IgD-negative memory B cell (primary cell): Measurements from ENCODE around the gene KRTAP10-1. TPM values are rescaled to one million over a fixed set of nuclear protein-coding genes. Genes with fewer than 3 reads are reported as not detected.

Experiments used
- H3K27ac Mint-ChIP-seq, 3 donors: one replicate each; pipeline ENCODE4 v1.8.0; 2020 to 2022; ENCODE audit warnings: mild to moderate bottlenecking in 3 of 3, mixed read lengths in 3 of 3, moderate library complexity in 1 of 3
- H3K27me3 Mint-ChIP-seq: one replicate; pipeline ENCODE4 v1.8.0; 2021; ENCODE audit warnings: mixed read lengths
- H3K36me3 Mint-ChIP-seq: one replicate; pipeline ENCODE4 v1.8.0; 2020; ENCODE audit warnings: mild to moderate bottlenecking, mixed read lengths
- H3K4me1 Mint-ChIP-seq, 3 donors: one replicate each; pipeline ENCODE4 v1.8.0; 2020 to 2022; ENCODE audit warnings: mixed read lengths in 3 of 3, mild to moderate bottlenecking in 1 of 3
- H3K4me3 Mint-ChIP-seq, 4 donors: one replicate each; pipeline ENCODE4 v1.8.0; 2020 to 2022; ENCODE audit warnings: mild to moderate bottlenecking in 4 of 4, mixed read lengths in 4 of 4, moderate library complexity in 3 of 4
- H3K9me3 Mint-ChIP-seq, 3 donors: one replicate each; pipeline ENCODE4 v1.8.0; 2020 to 2021; ENCODE audit warnings: mixed read lengths in 3 of 3, mild to moderate bottlenecking in 1 of 3
- polyA plus RNA-seq: library from polyadenylated mRNA; unstranded; fragments of 300-500 nt; fragmentation: Illumina TruSeq; gene quantifications from one replicate; pipeline ENCODE4 v1.2.3, GENCODE V29; 2021

The KRTAP10-1 gene
- polyA plus RNA-seq, 1 donor from 2014 or later: not detected

DNA sequence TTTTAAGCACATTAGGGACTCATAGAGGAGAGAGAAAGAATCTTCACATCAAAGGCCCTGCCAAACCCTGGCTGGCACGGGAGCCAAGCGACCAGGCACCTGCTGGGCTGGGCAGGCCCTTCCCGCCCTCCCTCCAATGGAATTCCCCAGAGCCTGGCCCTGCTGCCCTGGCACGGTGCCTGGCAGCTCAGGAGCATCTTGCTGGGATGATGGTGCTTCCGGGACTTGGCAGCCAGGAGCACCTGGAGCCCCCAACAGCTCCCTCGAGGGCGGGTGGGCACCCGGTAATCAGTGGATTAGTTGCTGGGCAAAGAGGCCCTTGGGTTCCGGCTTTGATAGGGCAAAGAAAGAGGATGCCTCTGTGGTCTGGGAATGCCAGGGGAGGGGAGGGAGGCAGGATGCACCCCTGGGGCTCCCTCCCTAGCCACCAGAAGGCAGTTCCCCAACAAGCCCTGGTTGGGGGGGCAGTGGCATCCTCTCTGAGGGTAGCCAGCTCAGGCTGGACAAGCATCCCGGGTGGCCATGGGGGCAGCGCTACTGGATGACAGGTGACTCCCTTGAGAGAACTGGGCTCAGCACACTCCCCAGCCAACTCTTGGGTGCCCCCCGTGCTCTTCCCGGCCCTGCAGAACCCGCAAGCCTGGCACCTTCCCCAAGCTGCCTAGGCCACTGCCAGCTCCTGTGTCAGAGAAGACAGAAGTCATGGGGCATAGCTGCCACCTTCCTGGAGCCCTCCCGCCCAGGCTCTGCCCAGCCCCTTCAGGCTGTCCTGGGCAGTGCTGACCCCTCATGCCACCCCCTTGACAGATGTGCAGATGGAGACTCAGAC lies 26.4 kb downstream of the KRTAP10-1 start:
- Mint-ChIP-seq H3K4me3 (no peak overlapping the region), H3K36me3 (peaks cover 2% of the 10 kb centered on the region), H3K9me3 (no peaks in the 10 kb centered on the region), H3K27me3 (peaks cover 7% of the 10 kb centered on the region), H3K27ac (no peak overlapping the region), H3K4me1 (peaks cover 0 to 3% (median 0%) of the 10 kb centered on the region in 3 donors)

DNA sequence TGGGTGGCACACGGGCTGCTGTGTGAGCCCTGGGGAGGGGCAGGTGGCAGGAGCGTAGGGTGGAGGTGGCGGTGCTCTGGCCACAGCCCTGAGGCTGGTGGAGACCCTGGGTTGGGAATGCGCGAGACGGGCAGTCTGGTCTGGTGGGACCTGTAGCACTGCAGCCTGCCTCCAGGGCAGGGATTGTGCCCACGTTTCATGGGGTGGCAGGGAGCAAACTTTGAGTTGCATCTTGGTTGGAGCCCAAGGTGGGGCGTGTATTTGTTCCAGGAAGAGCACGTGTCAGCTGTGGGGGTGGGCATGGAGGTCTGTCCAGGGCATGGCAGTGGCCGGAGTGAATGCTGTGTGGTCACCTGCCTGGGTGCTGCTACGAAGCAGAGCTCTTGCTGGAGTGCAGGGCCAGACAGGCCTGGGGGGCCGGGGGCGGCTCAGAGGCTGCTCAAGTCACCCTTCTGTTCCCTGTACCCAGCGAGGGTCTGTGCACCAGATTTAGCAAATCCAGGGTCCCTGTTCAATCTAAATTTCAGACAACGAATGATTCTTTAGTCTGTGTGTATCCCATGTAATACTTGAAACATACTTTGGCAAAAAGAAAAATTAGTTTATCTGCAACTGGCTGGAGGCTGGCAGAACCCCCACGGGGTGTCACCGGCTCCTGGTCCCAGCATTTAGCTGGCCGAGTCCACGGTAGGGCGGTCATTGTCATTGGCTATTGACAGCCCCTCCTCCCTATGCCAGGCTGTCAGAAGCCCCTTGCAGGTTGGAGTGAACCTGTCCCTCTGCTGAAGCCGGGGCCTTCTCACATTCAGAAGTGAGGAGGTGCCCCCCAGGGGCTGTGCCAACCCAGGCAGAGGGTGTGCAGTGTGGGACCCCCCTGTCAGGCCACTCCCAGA lies 27.3 kb downstream of the KRTAP10-1 start:
- H3K27me3 Mint-ChIP-seq: peaks cover 6% of the 10 kb centered on the region
- H3K4me3 Mint-ChIP-seq: no peak overlapping the region
- H3K9me3 Mint-ChIP-seq: no peaks in the 10 kb centered on the region
- H3K4me1 Mint-ChIP-seq: peaks cover 0 to 3% (median 0%) of the 10 kb centered on the region in 3 donors
- H3K27ac Mint-ChIP-seq: peak overlapping the region in 1 of 3 donors; percentile 39
- peaks cover under 1% of the 10 kb centered on the region for H3K36me3 Mint-ChIP-seq

DNA sequence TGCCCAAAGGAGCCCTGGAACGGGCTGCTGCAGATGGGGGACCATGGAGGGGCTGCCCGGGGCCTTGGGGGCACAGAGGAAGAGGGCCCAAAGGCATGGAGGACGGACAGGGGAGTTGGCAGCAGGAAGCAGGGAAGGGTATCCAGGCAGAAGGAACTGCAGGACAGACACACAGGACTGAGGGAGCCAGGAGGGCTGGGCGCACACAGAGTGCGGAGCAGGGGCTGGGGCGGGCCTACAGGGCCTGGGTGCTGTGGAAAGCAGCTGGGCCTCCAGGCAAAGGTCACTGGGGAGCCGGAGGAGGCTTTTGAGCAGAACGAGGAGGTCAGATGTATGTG lies 28.1 kb downstream of the KRTAP10-1 start:
- no peak overlapping the region for H3K4me3 Mint-ChIP-seq
- peaks cover 0 to 3% (median 0%) of the 10 kb centered on the region in 3 donors for H3K4me1 Mint-ChIP-seq
- H3K9me3 Mint-ChIP-seq: no peaks in the 10 kb centered on the region
- no peaks in the 10 kb centered on the region for H3K36me3 Mint-ChIP-seq
- H3K27ac Mint-ChIP-seq: no peak overlapping the region
- H3K27me3 Mint-ChIP-seq: peaks cover 6% of the 10 kb centered on the region

DNA sequence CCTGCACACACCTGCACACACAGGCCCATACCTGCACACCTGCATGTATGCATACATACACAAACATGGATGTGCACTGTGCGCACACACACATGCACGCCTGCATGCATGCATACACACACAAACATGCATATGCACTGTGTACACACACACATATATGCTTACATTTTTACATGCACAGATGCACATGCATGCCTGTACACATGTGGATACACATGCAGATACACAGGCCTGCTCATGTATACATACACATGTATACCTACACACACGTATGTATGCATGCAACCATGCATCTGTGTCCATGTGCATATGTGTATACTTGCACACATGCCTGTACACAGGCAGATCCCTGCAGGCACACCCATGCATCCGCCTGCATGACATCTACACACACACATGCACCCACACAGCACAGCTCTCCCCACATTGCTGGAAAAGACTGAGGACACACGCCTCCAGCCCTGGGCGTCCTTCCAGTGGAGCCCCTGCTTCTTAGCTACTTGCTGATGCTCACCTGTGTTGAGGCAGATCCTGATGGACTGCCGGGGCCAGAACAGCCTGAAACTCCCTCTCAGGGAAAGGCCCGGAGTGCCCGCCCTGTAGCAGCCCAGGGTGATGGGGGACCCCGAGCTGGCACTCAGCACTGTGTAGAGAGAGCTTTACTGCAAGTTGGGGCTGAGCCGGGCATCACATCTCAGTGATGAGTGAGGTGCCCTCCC lies 28.6 kb downstream of the KRTAP10-1 start:
- H3K4me3 Mint-ChIP-seq: peak overlapping the region in 1 of 4 donors; percentile 71
- H3K27ac Mint-ChIP-seq: no peak overlapping the region

DNA sequence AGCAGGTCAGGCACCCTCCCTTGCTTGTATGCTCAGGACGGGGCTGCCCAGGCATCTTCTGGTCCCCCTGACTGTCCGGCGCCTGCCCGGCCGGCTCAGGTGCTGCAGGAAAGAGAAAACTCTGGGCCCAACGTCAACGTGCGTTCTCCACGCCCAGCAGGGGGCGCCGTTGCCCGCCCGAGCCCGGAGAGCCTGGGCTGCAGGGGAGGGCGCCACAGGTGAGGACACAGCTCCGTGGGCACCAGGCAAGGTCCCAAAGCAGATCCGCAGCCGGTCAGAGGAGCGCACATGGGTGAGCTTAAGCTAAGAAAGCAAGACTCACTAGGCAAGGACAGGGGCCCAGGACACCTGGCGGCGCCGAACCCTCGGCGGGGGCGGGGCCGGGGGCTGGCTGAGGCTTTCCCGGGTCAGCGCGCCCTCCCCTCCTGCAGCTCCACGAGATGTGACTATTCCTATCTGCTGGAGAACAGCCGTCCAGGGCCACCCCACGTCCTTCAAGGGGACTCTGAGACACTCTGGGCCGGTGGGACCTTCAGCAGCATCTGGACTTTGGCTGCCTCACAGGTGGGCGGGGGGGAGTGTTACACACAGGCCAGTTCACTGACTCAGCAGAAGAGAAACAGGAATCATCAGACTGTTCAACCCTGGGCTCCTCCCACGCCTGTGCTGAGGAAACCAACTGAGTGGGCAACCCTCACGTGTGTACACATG lies 29.3 kb downstream of the KRTAP10-1 start:
- H3K27ac Mint-ChIP-seq: no peak overlapping the region
- peaks cover 6% of the 10 kb centered on the region for H3K27me3 Mint-ChIP-seq
- H3K36me3 Mint-ChIP-seq: no peaks in the 10 kb centered on the region
- peaks cover 0 to 3% (median 0%) of the 10 kb centered on the region in 3 donors for H3K4me1 Mint-ChIP-seq
- H3K4me3 Mint-ChIP-seq: no peak overlapping the region
- no peaks in the 10 kb centered on the region for H3K9me3 Mint-ChIP-seq

More for the DNA sequence above, 28.6 kb downstream of the KRTAP10-1 start:
- Mint-ChIP-seq H3K27me3 (peaks cover 6% of the 10 kb centered on the region), H3K4me1 (peaks cover 0 to 3% (median 0%) of the 10 kb centered on the region in 3 donors), H3K36me3 (no peaks in the 10 kb centered on the region), H3K9me3 (no peaks in the 10 kb centered on the region)

DNA sequence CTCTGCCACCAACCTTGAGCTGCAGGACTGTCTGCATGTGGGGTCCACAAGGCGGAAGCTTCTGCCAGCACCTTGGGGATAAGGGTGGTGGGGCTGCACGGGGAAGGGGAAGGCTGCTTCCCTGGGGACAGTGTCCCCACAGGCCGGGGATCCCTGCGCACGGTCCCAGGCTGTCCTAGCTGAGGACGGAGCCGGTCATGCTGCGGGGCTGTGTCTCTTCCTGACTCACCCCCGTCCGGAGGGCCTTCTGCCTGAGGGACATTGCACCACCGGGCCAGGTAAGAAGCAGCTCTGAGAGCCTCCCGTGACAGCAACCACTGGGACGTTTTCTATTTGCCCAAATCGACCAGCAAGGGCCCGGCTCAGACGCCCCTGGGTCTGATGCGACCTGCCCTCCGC lies 29.9 kb downstream of the KRTAP10-1 start:
- H3K27ac Mint-ChIP-seq: no peak overlapping the region
- H3K9me3 Mint-ChIP-seq: no peaks in the 10 kb centered on the region
- no peak overlapping the region for H3K4me3 Mint-ChIP-seq
- peaks cover 0 to 3% (median 0%) of the 10 kb centered on the region in 3 donors for H3K4me1 Mint-ChIP-seq
- H3K27me3 Mint-ChIP-seq: peaks cover 6% of the 10 kb centered on the region
- H3K36me3 Mint-ChIP-seq: no peaks in the 10 kb centered on the region

DNA sequence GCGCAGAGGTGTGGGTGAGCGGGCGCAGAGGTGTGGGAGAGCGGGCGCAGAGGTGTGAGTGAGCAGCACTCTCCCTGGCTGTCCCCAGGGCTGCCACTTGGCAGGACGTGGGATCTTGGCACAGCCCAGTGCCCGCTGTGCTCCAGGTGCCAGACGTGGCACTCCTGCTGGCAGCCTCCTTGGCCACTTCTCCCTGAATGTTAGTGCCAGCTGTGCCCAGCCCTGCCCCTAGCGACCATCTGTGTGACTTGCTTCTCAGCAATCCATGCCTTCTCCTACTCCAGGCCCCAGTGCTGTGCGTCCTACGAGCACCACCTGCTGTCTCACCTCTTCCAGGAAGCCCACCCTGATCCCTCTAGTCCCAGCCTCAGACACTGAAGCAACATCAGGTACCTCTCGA lies 30.5 kb downstream of the KRTAP10-1 start:
- peaks cover 0 to 3% (median 0%) of the 10 kb centered on the region in 3 donors for H3K4me1 Mint-ChIP-seq
- H3K27ac Mint-ChIP-seq: no peak overlapping the region
- H3K4me3 Mint-ChIP-seq: peak overlapping the region in 1 of 4 donors; percentile 39
- H3K27me3 Mint-ChIP-seq: peaks cover 6% of the 10 kb centered on the region
- no peaks in the 10 kb centered on the region for H3K9me3 Mint-ChIP-seq
- H3K36me3 Mint-ChIP-seq: no peaks in the 10 kb centered on the region

DNA sequence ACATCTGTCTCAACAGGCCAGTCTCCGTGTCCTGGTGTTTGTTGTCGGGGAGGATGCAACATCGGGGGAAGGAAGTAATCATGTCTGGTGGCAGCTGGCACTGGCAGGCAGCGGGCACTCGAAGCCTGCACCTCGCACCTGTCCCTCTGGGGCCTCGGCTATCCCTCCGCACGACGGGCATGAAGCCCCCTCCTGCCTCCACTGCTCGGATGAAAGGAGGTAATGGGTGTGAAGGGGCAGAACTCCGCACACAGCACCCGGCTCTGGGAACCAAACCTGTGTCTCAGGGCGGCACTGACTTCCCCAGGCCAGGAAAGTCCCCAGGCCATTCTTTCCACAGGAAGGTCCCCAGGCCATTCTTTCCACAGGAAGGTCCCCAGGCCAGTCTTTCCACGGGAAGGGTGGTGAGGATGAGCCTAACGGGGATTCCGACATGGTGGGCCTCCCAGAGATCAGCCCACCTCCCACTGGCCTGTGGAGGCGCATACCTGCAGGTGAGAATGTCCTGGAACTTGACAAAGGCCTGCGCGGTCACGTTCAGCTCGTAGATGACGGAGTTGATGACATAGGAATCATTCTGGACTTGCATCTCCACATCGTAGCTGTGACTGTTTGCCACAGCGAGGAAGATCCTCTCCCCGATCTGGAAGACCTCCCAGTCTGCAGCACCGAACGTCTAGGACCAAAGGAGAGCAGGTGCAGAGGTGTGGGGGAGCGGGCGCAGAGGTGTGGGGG lies 31.1 kb downstream of the KRTAP10-1 start:
- H3K27me3 Mint-ChIP-seq: peaks cover 6% of the 10 kb centered on the region
- H3K4me3 Mint-ChIP-seq: no peak overlapping the region
- no peaks in the 10 kb centered on the region for H3K36me3 Mint-ChIP-seq
- no peak overlapping the region for H3K27ac Mint-ChIP-seq
- H3K9me3 Mint-ChIP-seq: no peaks in the 10 kb centered on the region
- H3K4me1 Mint-ChIP-seq: peaks cover 0 to 3% (median 0%) of the 10 kb centered on the region in 3 donors

DNA sequence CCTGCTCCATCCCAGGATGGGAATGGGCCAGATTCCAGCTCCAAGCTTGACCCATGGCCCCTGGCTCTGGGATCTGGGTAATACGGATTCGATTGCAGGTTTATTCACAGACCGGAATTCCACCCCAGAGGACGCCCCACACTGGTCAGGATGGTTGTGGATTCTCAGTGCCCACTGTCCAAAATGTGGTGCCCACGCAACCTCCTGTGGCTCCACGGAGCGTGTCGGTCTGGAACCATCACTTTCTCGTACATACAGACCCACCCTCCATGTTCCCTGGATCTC lies 31.6 kb downstream of the KRTAP10-1 start:
- Mint-ChIP-seq H3K9me3 (no peaks in the 10 kb centered on the region), H3K27me3 (peaks cover 6% of the 10 kb centered on the region), H3K4me3 (no peak overlapping the region), H3K36me3 (no peaks in the 10 kb centered on the region), H3K4me1 (peaks cover 0 to 3% (median 0%) of the 10 kb centered on the region in 3 donors), H3K27ac (peak overlapping the region in 1 of 3 donors; percentile 10)

DNA sequence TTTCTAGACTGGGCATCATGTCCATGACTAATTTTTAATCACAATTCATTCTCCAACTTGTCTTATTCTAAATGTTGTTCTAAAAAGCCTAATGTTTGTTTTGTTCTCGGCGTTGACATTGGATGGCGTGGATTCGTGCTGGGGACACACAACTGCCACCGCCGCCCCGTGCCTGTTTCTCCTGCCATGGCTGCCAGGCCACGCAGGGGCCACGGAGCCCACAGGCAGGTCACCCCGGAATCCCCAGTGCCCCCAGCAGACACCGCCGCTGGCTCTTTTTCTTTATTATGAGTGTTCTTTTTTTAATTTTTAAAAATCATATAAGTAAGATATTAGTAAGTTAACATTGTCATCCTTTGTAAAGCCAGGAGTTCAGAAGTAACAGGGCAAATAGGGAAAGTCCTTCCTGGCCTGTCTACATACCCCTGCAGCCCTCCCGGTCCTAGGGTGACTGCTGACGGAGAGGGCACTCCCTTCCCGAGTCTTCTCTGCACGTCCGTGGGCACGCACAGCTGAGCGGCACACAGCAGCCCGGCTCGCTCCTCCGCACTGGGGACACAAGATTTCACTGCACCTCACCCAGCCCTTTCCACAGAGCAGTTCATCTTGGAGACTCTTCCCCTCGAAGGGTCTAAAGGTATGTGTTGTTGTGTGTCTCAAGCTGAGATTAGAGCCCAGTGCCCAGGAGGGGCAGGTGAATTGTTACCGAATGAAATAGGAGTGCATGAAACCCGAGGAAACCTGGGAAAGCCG lies 32.1 kb downstream of the KRTAP10-1 start:
- H3K4me1 Mint-ChIP-seq: peaks cover 0 to 3% (median 0%) of the 10 kb centered on the region in 3 donors
- H3K36me3 Mint-ChIP-seq: no peaks in the 10 kb centered on the region
- H3K27me3 Mint-ChIP-seq: peaks cover 6% of the 10 kb centered on the region
- H3K4me3 Mint-ChIP-seq: no peak overlapping the region
- H3K9me3 Mint-ChIP-seq: no peaks in the 10 kb centered on the region
- H3K27ac Mint-ChIP-seq: peak overlapping the region in 1 of 3 donors; percentile 10

DNA sequence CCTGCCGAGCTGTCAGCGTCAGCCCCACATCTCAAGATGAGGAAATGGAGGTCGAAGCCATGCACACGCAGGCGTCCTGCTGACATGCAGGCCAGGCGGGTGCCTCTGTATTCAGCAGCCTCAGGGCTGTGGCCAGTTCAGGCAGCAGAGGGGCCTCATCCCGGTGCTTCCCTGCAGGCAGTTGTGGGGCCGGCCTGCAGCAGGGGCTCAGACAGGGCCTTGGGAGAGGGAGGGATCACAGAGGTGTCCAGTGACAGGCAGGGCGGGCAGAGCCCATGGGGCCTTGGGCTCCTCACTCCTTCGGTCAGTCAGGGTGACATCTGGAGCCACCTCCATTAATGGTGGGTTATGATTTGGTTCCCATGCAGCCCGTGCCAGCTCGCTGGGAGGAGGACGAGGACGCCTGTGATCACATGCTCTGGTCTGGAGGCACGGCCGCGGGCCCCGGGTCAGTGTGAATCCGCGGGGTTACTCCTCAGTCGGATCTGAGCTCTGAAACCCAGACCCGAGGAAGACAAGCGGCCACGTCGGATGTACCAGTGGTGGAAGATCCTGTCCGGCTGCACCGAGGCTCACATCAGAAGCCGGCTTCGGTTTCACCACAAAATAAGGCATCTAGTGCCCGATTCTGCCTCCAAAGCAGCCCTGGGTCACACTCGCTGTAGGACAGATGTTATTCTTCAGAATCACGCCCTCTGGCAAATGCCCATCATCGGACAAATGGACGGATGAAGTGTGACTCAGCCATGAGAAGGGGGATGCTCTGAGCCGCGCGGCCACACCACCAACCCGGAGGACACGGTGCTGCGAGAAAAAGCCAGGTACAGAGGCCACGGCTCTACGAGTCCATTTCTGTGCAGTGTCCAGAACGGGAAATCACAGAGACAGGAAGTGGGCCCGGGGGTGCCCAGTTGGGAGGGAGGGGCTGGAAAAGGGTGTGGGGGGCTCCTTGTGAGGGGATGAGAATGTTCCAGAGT lies 33.4 kb downstream of the KRTAP10-1 start:
- Mint-ChIP-seq H3K27me3 (peaks cover 6% of the 10 kb centered on the region), H3K4me3 (no peak overlapping the region)

DNA sequence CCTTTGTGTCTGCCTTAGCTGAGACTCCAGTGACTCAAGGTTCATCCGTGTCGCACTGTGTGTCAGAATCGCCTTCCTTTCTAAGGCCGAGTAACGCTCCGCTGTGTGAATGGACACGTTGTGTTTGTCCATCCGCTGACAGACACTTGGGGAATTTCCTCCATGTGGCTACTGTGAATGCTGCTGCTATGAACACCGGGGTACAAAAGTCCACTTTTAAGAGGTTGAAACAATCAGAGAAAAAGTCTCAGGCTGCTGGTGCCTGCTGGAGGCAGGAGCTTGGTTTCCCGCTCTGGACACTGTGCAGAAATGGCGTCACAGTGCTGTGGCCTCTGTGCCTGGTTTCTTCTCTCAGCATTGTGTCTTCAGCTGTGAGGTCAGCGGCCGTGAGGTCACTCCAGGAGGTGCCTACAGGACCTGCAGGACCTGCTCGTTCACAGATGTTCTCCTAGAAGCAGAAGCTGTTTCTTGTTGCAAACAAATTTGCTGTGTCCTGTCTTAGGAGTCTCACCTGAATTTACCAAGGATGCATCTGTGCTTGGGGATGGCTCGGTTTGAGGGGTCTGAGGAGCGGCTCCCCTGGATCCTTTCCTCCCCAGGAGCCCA lies 34.2 kb downstream of the KRTAP10-1 start:
- H3K36me3 Mint-ChIP-seq: no peaks in the 10 kb centered on the region
- H3K27ac Mint-ChIP-seq: no peak overlapping the region
- no peaks in the 10 kb centered on the region for H3K9me3 Mint-ChIP-seq
- peak overlapping the region in 1 of 4 donors; percentile 63 for H3K4me3 Mint-ChIP-seq
- peaks cover 0 to 6% (median 3%) of the 10 kb centered on the region in 3 donors for H3K4me1 Mint-ChIP-seq
- H3K27me3 Mint-ChIP-seq: peaks cover 4% of the 10 kb centered on the region

More for the DNA sequence above, 33.4 kb downstream of the KRTAP10-1 start:
- Mint-ChIP-seq H3K27ac (no peak overlapping the region), H3K36me3 (no peaks in the 10 kb centered on the region), H3K9me3 (no peaks in the 10 kb centered on the region), H3K4me1 (peaks cover 0 to 6% (median 3%) of the 10 kb centered on the region in 3 donors)
